BLaER1 (cell line): ENCODE data around the gene RIC1.

Experiments
- H3K27ac ChIP-seq: shearing (Covaris generic); formaldehyde crosslinking; 2 replicates; pipeline ENCODE4 v1.8.1; 2022
- H3K27me3 ChIP-seq: shearing (Covaris generic); formaldehyde crosslinking; 2 replicates; pipeline ENCODE4 v1.8.1; 2022
- H3K36me3 ChIP-seq: shearing (Covaris generic); formaldehyde crosslinking; 2 replicates; pipeline ENCODE4 v1.8.1; 2022
- H3K4me1 ChIP-seq: shearing (Covaris generic); formaldehyde crosslinking; 2 replicates; pipeline ENCODE4 v1.8.1; 2022
- H3K4me2 ChIP-seq: shearing (Covaris generic); formaldehyde crosslinking; 2 replicates; pipeline ENCODE4 v1.8.1; 2022
- H3K4me3 ChIP-seq: shearing (Covaris generic); formaldehyde crosslinking; 2 replicates; pipeline ENCODE4 v1.8.1; 2022
- H3K9ac ChIP-seq: shearing (Covaris generic); formaldehyde crosslinking; 2 replicates; pipeline ENCODE4 v1.8.1; 2022
- H3K9me3 ChIP-seq: shearing (Covaris generic); formaldehyde crosslinking; 2 replicates; pipeline ENCODE4 v1.8.1; 2022
- H4K20me1 ChIP-seq: shearing (Covaris generic); formaldehyde crosslinking; 2 replicates; pipeline ENCODE4 v1.8.1; 2022
- Cebpa-rat ChIP-seq: shearing (Covaris generic); IDR thresholded peaks from 2 replicates; pipeline ENCODE4 v1.8.1; 2022

Gene RIC1

DNA sequence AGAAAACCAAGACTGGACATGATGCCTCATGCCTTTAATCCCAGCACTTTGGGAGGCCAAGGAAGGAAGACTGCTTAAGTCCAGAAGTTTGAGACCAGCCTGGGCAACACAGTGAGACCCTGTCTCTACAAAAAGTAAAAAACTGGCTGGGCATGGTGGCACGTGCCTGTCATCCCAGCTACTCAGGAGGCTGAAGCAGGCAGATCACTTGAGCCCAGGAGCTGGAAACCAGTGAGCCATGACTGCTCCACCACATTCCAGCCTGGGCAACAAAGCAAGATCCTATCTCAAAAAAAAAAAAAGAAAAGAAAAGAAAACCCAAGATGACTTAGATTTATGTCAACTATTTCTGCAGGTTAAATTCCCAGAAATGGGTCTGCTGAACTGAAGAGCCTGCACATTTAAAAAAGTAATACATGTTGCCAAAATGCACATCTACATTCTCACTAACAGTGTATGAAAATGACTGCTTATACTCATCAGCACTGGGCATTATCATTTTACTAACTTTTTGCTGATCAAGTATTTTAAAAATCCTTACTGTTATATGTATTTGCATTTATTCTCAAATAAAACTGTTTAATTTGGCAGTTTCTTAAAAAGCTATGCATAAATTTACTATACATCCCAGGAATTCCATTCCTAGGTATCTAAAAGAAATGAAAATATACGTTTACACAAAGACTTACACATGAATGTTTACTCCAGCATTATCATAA, 189.7 kb downstream of the RIC1 start:
- no peak for TF ChIP-seq Cebpa-rat

DNA sequence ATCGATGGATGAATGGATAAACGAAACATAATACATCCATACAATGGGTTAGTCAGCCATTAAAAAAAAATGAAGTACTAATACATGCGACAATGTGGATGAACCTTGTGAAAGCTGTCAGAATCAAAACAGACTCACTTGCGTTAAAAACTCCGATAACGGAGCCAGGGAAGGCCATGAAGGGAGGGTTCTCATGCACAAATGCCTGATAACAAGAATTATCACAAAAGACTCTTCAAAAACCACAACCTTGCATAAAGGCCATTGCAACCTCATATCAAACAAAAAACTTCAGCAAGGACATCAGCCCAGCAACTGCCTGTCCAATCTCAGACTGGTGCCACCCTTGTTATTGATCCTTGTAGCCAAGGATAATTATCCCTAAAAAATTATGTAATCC, 190.3 kb downstream of the RIC1 start:
- Histone ChIP-seq H3K4me2 (no peak overlapping the region), H3K9me3 (no peaks in the 10 kb centered on the region), H4K20me1 (no peaks in the 10 kb centered on the region), H3K36me3 (peaks cover 35% of the 10 kb centered on the region), H3K4me3 (no peak overlapping the region), H3K4me1 (no peaks in the 10 kb centered on the region), H3K9ac (no peak overlapping the region), H3K27me3 (no peaks in the 10 kb centered on the region), H3K27ac (no peak overlapping the region)
- TF ChIP-seq Cebpa-rat, result no peak

More for the DNA sequence above, 189.7 kb downstream of the RIC1 start:
- Histone ChIP-seq H4K20me1 (no peaks in the 10 kb centered on the region), H3K27me3 (no peaks in the 10 kb centered on the region), H3K4me1 (no peaks in the 10 kb centered on the region), H3K9me3 (no peaks in the 10 kb centered on the region), H3K4me3 (no peak overlapping the region), H3K27ac (no peak overlapping the region), H3K9ac (no peak overlapping the region), H3K4me2 (no peak overlapping the region), H3K36me3 (peaks cover 33% of the 10 kb centered on the region)

DNA sequence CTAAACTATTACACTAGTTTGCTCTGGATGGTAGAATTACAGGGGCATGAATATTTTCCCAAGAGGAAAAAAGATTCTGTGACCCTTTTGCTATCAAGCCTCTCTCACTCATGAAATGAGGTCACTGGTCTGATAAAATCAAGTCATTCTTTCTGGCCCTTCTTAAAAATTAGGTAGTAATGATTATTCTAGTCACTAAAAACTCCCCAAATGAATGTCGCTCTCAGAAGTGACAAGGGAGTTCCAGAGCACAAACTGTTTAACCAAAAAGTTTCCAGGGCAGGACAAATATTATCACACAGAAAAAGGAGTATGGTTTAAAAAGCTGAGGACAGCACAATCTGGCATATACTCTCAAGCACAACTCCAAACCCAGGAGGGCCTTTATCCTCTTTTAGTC, 191.5 kb downstream of the RIC1 start:
- no peak overlapping the region for H3K4me3 ChIP-seq
- no peak overlapping the region for H3K27ac ChIP-seq
- H3K36me3 ChIP-seq, result peaks cover 41% of the 10 kb centered on the region
- no peaks in the 10 kb centered on the region for H3K27me3 ChIP-seq
- no peak overlapping the region for H3K9ac ChIP-seq
- TF ChIP-seq Cebpa-rat, result no peak
- H4K20me1 ChIP-seq, result no peaks in the 10 kb centered on the region
- no peaks in the 10 kb centered on the region for H3K9me3 ChIP-seq
- no peaks in the 10 kb centered on the region for H3K4me1 ChIP-seq
- H3K4me2 ChIP-seq, result no peak overlapping the region

GRCh38 chr9:5825223-5825622, 196.3 kb downstream of the RIC1 start:
- TF ChIP-seq Cebpa-rat, result no peak
- H4K20me1 ChIP-seq, result no peaks in the 10 kb centered on the region
- no peaks in the 10 kb centered on the region for H3K27me3 ChIP-seq
- peaks cover 44% of the 10 kb centered on the region for H3K36me3 ChIP-seq
- H3K27ac ChIP-seq, result no peak overlapping the region
- no peaks in the 10 kb centered on the region for H3K9me3 ChIP-seq
- no peak overlapping the region for H3K4me3 ChIP-seq
- no peak overlapping the region for H3K4me2 ChIP-seq
- no peak overlapping the region for H3K9ac ChIP-seq
- no peaks in the 10 kb centered on the region for H3K4me1 ChIP-seq
